ENCODE measurements around the gene MC3R.

GRCh38 chr20:56205346-56205745, 43.2 kb upstream of the MC3R start:
- TF ChIP-seq BHLHE40 (IDR thresholded peaks at IDR 0.05; ENCODE audit: low read depth, low read length) (no peak), USF2 (IDR thresholded peaks at IDR 0.05) (no peak), EP300 (IDR thresholded peaks at IDR 0.05) (no peak), POLR2A (IDR thresholded peaks at IDR 0.05; ENCODE audit: low read length) (no peak), CEBPB (IDR thresholded peaks at IDR 0.05) (no peak), KDM5A (IDR thresholded peaks at IDR 0.05) (no peak), CBX2 (IDR thresholded peaks at IDR 0.05; ENCODE audit: borderline replicate concordance, low read depth) (no peak), PBX3 (IDR thresholded peaks at IDR 0.05) (no peak), FOSL2 (IDR thresholded peaks at IDR 0.05) (no peak), FOSL2 (CRISPR knock-in tag; IDR thresholded peaks at IDR 0.05) (no peak), RARB (CRISPR knock-in tag; IDR thresholded peaks at IDR 0.05) (no peak)
- TF ChIP-seq, protein P1, sequence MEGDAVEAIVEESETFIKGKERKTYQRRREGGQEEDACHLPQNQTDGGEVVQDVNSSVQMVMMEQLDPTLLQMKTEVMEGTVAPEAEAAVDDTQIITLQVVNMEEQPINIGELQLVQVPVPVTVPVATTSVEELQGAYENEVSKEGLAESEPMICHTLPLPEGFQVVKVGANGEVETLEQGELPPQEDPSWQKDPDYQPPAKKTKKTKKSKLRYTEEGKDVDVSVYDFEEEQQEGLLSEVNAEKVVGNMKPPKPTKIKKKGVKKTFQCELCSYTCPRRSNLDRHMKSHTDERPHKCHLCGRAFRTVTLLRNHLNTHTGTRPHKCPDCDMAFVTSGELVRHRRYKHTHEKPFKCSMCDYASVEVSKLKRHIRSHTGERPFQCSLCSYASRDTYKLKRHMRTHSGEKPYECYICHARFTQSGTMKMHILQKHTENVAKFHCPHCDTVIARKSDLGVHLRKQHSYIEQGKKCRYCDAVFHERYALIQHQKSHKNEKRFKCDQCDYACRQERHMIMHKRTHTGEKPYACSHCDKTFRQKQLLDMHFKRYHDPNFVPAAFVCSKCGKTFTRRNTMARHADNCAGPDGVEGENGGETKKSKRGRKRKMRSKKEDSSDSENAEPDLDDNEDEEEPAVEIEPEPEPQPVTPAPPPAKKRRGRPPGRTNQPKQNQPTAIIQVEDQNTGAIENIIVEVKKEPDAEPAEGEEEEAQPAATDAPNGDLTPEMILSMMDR (IDR thresholded peaks at IDR 0.05), result no peak

All from A549 (cell line).